OCI-LY7 (cell line): ENCODE data around the gene SUSD5.

Experiments
- EZH2phosphoT487 ChIP-seq: fragments of 200-600 bp; sonication (generic); IDR thresholded peaks from 2 replicates; pipeline ENCODE4 v1.6.1; 2018; ENCODE audit warnings: low read depth, borderline replicate concordance, mild to moderate bottlenecking, mixed run types, antibody characterized with exemption, low read length, moderate library complexity, mixed read lengths
- TF ChIP-seq, protein P1 (sequence below): fragments of 200-600 bp; sonication (generic); conservative IDR thresholded peaks from 2 replicates; pipeline ENCODE4 v1.5.1; 2014; ENCODE audit warnings: mild to moderate bottlenecking, antibody characterized with exemption, low read length, moderate library complexity, mixed read lengths

DNA sequence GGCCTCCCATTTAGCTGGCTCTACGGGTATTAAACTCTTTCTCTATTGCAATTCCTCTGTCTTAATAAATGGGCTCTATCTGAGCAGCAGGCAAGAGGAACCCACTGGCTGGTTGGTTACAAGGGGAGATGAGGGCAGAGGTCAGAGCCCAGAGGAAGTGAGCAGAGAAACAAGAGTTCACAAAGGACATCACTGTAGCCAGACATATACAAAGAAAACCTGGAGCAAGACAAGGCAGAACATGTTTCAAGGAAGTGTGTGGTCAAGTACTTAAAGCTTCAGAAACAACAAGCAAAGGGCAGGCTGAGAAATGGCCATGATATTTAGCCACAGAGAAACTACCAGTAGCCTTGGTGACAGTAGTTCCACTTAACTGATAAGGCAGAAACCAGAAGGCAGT lies 24.3 kb downstream of the SUSD5 start:
- TF ChIP-seq, protein P1, sequence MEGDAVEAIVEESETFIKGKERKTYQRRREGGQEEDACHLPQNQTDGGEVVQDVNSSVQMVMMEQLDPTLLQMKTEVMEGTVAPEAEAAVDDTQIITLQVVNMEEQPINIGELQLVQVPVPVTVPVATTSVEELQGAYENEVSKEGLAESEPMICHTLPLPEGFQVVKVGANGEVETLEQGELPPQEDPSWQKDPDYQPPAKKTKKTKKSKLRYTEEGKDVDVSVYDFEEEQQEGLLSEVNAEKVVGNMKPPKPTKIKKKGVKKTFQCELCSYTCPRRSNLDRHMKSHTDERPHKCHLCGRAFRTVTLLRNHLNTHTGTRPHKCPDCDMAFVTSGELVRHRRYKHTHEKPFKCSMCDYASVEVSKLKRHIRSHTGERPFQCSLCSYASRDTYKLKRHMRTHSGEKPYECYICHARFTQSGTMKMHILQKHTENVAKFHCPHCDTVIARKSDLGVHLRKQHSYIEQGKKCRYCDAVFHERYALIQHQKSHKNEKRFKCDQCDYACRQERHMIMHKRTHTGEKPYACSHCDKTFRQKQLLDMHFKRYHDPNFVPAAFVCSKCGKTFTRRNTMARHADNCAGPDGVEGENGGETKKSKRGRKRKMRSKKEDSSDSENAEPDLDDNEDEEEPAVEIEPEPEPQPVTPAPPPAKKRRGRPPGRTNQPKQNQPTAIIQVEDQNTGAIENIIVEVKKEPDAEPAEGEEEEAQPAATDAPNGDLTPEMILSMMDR: no peak
- TF ChIP-seq EZH2phosphoT487: no peak
